Choroid plexus epithelial cell (primary cell): ENCODE data around the gene OR52E6.

ENCODE experiments used
- DNase-seq: peaks from one replicate; pipeline ENCODE4 v3.0.0-alpha.2; 2010; ENCODE audit warnings: low read depth
- H3K4me3 ChIP-seq: 2 replicates; pipeline ENCODE4 v1.5.1; 2011; ENCODE audit warnings: low read depth, mild to moderate bottlenecking, control low read depth, low read length, moderate library complexity
- CTCF ChIP-seq: conservative IDR thresholded peaks from 2 replicates; pipeline ENCODE4 v1.5.1; 2011; ENCODE audit warnings: low read depth, mild to moderate bottlenecking, control low read depth, inconsistent platforms, low read length, moderate library complexity

The OR52E6 gene

GRCh38 chr11:5841797-5842196 lies at the start of gene OR52E6:
OR52E6 (minus strand) TSS chr11:5841897; CDS start chr11:5841897, 0 bp downstream.
- H3K4me3 ChIP-seq = no peak within 1 kb of the TSS
- DNase-seq = no peak
- TF ChIP-seq CTCF = no peak

- DNase-seq = peak; percentile 30
- H3K4me3 ChIP-seq = no peak overlapping the region
- peak; percentile 52 for TF ChIP-seq CTCF
These were observed 49.6 kb upstream of the OR52E6 start for GRCh38 chr11:5891216-5891800.

- TF ChIP-seq CTCF = no peak
- H3K4me3 ChIP-seq = no peak overlapping the region
- DNase-seq = no peak
These were observed 46.0 kb upstream of the OR52E6 start for GRCh38 chr11:5887661-5888060.

GRCh38 chr11:5887172-5887571 lies 45.5 kb upstream of the OR52E6 start:
- H3K4me3 ChIP-seq = no peak overlapping the region
- no peak for TF ChIP-seq CTCF
- no peak for DNase-seq

- no peak overlapping the region for H3K4me3 ChIP-seq
- DNase-seq = no peak
- TF ChIP-seq CTCF = no peak
These were observed 40.1 kb upstream of the OR52E6 start for GRCh38 chr11:5881756-5882155.

GRCh38 chr11:5880329-5880728 lies 38.6 kb upstream of the OR52E6 start, which contains the start of gene OR52E4:
OR52E4 (plus strand) TSS chr11:5880629; CDS start chr11:5884293, 3,664 bp downstream.
- no peak for TF ChIP-seq CTCF
- DNase-seq = no peak
- H3K4me3 ChIP-seq = no peak within 1 kb of the TSS

GRCh38 chr11:5878564-5878963 lies 36.9 kb upstream of the OR52E6 start:
- DNase-seq = no peak
- no peak overlapping the region for H3K4me3 ChIP-seq
- TF ChIP-seq CTCF = no peak
